GM18909 (cell line): ENCODE data around the gene GTF2I.
"Not testable (repeated sequence)": the region's sequence is repeated elsewhere in the genome, so short reads cannot be mapped to it uniquely, and the experiment has no call there.

ENCODE experiments used
- ATAC-seq: cut with Tn5 transposase; IDR thresholded peaks from one replicate; pipeline ENCODE4 v1.9.1; 2021; ENCODE audit warnings: mild to moderate bottlenecking; ENCODE audit not compliant: unreplicated experiment, poor library complexity

Gene GTF2I

GRCh38 chr7:74655768-74656440 is 1.6 kb upstream of the GTF2I start:
- ATAC-seq, result no peak

GRCh38 chr7:74656441-74656836 is 1.1 kb upstream of the GTF2I start:
- no peak for ATAC-seq

- ATAC-seq, result peak; percentile 71
Measured at GRCh38 chr7:74656837-74657691, 454 bp upstream of the GTF2I start.

GRCh38 chr7:74658178-74659004 is 873 bp downstream of the GTF2I start:
- ATAC-seq, result peak; percentile 58

GRCh38 chr7:74660202-74660601 is 2.7 kb downstream of the GTF2I start:
- ATAC-seq, result not testable (repeated sequence)

GRCh38 chr7:74661836-74662794 is 4.6 kb downstream of the GTF2I start:
- ATAC-seq, result not testable (repeated sequence)

- no peak for ATAC-seq
Measured at GRCh38 chr7:74665296-74665938, 7.9 kb downstream of the GTF2I start.

GRCh38 chr7:74667013-74667412 is 9.5 kb downstream of the GTF2I start:
- ATAC-seq, result not testable (repeated sequence)

- not testable (repeated sequence) for ATAC-seq
Measured at GRCh38 chr7:74667520-74667919, 10.0 kb downstream of the GTF2I start.

GRCh38 chr7:74671602-74672001 is 14.1 kb downstream of the GTF2I start:
- no peak for ATAC-seq

- ATAC-seq, result no peak
Measured at GRCh38 chr7:74672343-74672915, 14.9 kb downstream of the GTF2I start.

GRCh38 chr7:74674166-74674565 is 16.6 kb downstream of the GTF2I start:
- ATAC-seq, result no peak

- ATAC-seq, result no peak
Measured at GRCh38 chr7:74682829-74683228, 25.3 kb downstream of the GTF2I start.

GRCh38 chr7:74683799-74684198 is 26.3 kb downstream of the GTF2I start:
- ATAC-seq, result no peak

GRCh38 chr7:74684473-74684872 is 27.0 kb downstream of the GTF2I start:
- no peak for ATAC-seq

- no peak for ATAC-seq
Measured at GRCh38 chr7:74684921-74685320, 27.4 kb downstream of the GTF2I start.

- ATAC-seq, result no peak
Measured at GRCh38 chr7:74690474-74690873, 33.0 kb downstream of the GTF2I start.

GRCh38 chr7:74704419-74704818 is 46.9 kb downstream of the GTF2I start:
- ATAC-seq, result not testable (repeated sequence)

- ATAC-seq, result no peak
Measured at GRCh38 chr7:74707238-74707637, 49.7 kb downstream of the GTF2I start.
